Uterus (tissue), 4 donors: ENCODE measurements around the gene SENP8. TPM values are rescaled to one million over a fixed set of nuclear protein-coding genes. Genes with fewer than 3 reads are reported as not detected.

Source experiments
- DNase-seq, 2 donors: peaks; one replicate each; pipeline ENCODE4 v3.0.0-alpha.2; 2019 to 2020
- H3K27ac ChIP-seq, 2 donors: fragments of 200-600 bp; sonication (generic); 1 replicate in 1 of 2; 2 replicates in 1 of 2; pipeline ENCODE4 v1.5.1; 2016 to 2018
- H3K27me3 ChIP-seq, 2 donors: fragments of 200-600 bp; sonication (generic); one replicate each; pipeline ENCODE4 v1.5.1; 2018 to 2019; ENCODE audit warnings: control low read depth in 1 of 2
- H3K36me3 ChIP-seq, 2 donors: fragments of 200-600 bp; sonication (generic); one replicate each; pipeline ENCODE4 v1.5.1; 2019; ENCODE audit warnings: control low read depth in 1 of 2
- H3K4me1 ChIP-seq, 2 donors: fragments of 200-600 bp; sonication (generic); one replicate each; pipeline ENCODE4 v1.5.1; 2018 to 2019; ENCODE audit warnings: control low read depth in 1 of 2
- H3K4me3 ChIP-seq, 2 donors: fragments of 200-600 bp; sonication (generic); 1 replicate in 1 of 2; 2 replicates in 1 of 2; pipeline ENCODE4 v1.5.1; 2018 to 2019; ENCODE audit warnings: mild to moderate bottlenecking in 1 of 2
- H3K9me3 ChIP-seq, 2 donors: fragments of 200-600 bp; sonication (generic); one replicate each; pipeline ENCODE4 v1.5.1; 2019; ENCODE audit warnings: control low read depth in 1 of 2
- CTCF ChIP-seq, 4 experiments: fragments of 200-600 bp in 2 of 4; fragments of 450-650 bp in 2 of 4; sonication (generic) in 2 of 4; IDR thresholded peaks; one replicate each; pipeline ENCODE4 v1.5.1; 2016 to 2019; ENCODE audit warnings: antibody characterized with exemption in 4 of 4, mild to moderate bottlenecking in 2 of 4, moderate library complexity in 1 of 4
- POLR2A ChIP-seq, 2 donors: fragments of 450-650 bp; IDR thresholded peaks; one replicate each; pipeline ENCODE4 v1.6.1; 2016; ENCODE audit warnings: antibody characterized with exemption in 2 of 2, mild to moderate bottlenecking in 1 of 2, moderate library complexity in 1 of 2
- intact Hi-C: fragments of 100-400 bp; cut with DNase I; formaldehyde crosslinking; loops from one replicate; pipeline ENCODE4 v1.15.1; 2023; ENCODE audit warnings: low total_unique reads
- total RNA-seq, 4 donors: library from RNA; depleted of rRNA in 3 of 4; stranded (reverse); fragments of >200 nt in 3 of 4; gene quantifications; one replicate each; pipeline versions ENCODE4 v1.1.0 to v1.2.4, GENCODE V29; 2014 to 2023
- donor health status: DM: yes; HTN: yes; CAD: no.

SENP8 gene
- total RNA-seq, 4 donors from 2014 or later, result 0.77 to 5.6 (median 3.5) TPM

- DNase-seq, result no peak
- H3K27me3 ChIP-seq, result no peaks in the 10 kb centered on the region
- TF ChIP-seq POLR2A (IDR thresholded peaks at IDR 0.05), result no peak
- TF ChIP-seq CTCF (IDR thresholded peaks at IDR 0.05), result no peak
- no peaks in the 10 kb centered on the region for H3K36me3 ChIP-seq
- H3K4me1 ChIP-seq, result no peaks in the 10 kb centered on the region
- H3K4me3 ChIP-seq, result no peak overlapping the region
- intact Hi-C loops, result no loop called here
- no peaks in the 10 kb centered on the region for H3K9me3 ChIP-seq
- H3K27ac ChIP-seq, result no peak overlapping the region
Observed at GRCh38 chr15:72161361-72162132, 43.3 kb downstream of the SENP8 start.

- H3K27me3 ChIP-seq, result no peaks in the 10 kb centered on the region
- H3K27ac ChIP-seq, result no peak overlapping the region
- no peak overlapping the region for H3K4me3 ChIP-seq
- H3K4me1 ChIP-seq, result no peaks in the 10 kb centered on the region
- H3K9me3 ChIP-seq, result no peaks in the 10 kb centered on the region
- no peaks in the 10 kb centered on the region for H3K36me3 ChIP-seq
- TF ChIP-seq CTCF (IDR thresholded peaks at IDR 0.05), result no peak
- DNase-seq, result no peak
- intact Hi-C loops, result no loop called here
Observed at GRCh38 chr15:72162569-72162968, 44.4 kb downstream of the SENP8 start.

GRCh38 chr15:72163719-72164118, 45.5 kb downstream of the SENP8 start:
- Histone ChIP-seq H3K27ac (no peak overlapping the region), H3K36me3 (no peaks in the 10 kb centered on the region), H3K9me3 (no peaks in the 10 kb centered on the region), H3K27me3 (no peaks in the 10 kb centered on the region), H3K4me3 (no peak overlapping the region), H3K4me1 (no peaks in the 10 kb centered on the region)
- intact Hi-C loops, result no loop called here
- DNase-seq, result no peak
- no peak for TF ChIP-seq CTCF (IDR thresholded peaks at IDR 0.05)
- no peak for TF ChIP-seq POLR2A (IDR thresholded peaks at IDR 0.05)

- H3K36me3 ChIP-seq, result no peaks in the 10 kb centered on the region
- intact Hi-C loops, result no loop called here
- no peak overlapping the region for H3K4me3 ChIP-seq
- no peaks in the 10 kb centered on the region for H3K4me1 ChIP-seq
- no peaks in the 10 kb centered on the region for H3K27me3 ChIP-seq
- DNase-seq, result no peak
- TF ChIP-seq POLR2A (IDR thresholded peaks at IDR 0.05), result no peak
- TF ChIP-seq CTCF (IDR thresholded peaks at IDR 0.05), result no peak
- H3K27ac ChIP-seq, result no peak overlapping the region
- H3K9me3 ChIP-seq, result no peaks in the 10 kb centered on the region
Observed at GRCh38 chr15:72166716-72167417, 48.7 kb downstream of the SENP8 start.

- no peak overlapping the region for H3K27ac ChIP-seq
- intact Hi-C loops, result no loop called here
- DNase-seq, result no peak
- no peaks in the 10 kb centered on the region for H3K36me3 ChIP-seq
- H3K4me1 ChIP-seq, result no peaks in the 10 kb centered on the region
- H3K27me3 ChIP-seq, result no peaks in the 10 kb centered on the region
- H3K9me3 ChIP-seq, result no peaks in the 10 kb centered on the region
- TF ChIP-seq POLR2A (IDR thresholded peaks at IDR 0.05) (no peak), CTCF (IDR thresholded peaks at IDR 0.05) (no peak)
- H3K4me3 ChIP-seq, result no peak overlapping the region
Observed at GRCh38 chr15:72167445-72167844, 49.2 kb downstream of the SENP8 start.
